VCaP (cell line): ENCODE data around the gene MLLT10.

Source experiments
- H3K27ac ChIP-seq: fragments of 450-650 bp; 2 replicates; pipeline ENCODE4 v1.5.1; 2017
- CTCF ChIP-seq: fragments of 450-650 bp; conservative IDR thresholded peaks from 2 replicates; pipeline ENCODE4 v1.5.1; 2017; ENCODE audit warnings: mild to moderate bottlenecking, moderate library complexity

The MLLT10 gene

GRCh38 chr10:21519397-21519933 lies 14.6 kb upstream of the MLLT10 start:
- TF ChIP-seq CTCF, result no peak
- H3K27ac ChIP-seq, result peak overlapping the region; percentile 82; the same call in 1 of the 2 replicates

GRCh38 chr10:21519941-21520436 lies 14.0 kb upstream of the MLLT10 start:
- no peak overlapping the region for H3K27ac ChIP-seq
- no peak for TF ChIP-seq CTCF

DNA sequence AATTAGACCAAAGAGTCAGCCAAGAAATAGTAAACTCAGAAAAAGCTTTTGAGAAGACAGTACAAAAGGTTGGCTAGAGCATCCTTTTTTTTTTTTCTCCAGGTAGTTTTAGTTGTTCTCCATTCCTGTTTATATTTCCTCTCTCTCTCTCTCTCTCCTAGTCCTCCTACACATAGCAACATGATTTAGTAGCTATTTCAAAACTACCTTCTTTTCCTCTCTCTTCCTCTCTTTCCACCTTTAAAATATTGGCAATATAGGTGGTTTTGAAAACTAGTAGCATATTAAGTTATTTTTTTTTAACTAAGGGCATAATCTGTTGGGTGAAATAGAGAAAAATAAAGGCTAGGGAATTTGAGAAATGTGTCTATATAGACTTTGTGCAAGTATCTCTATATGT lies 13.5 kb upstream of the MLLT10 start:
- no peak overlapping the region for H3K27ac ChIP-seq
- no peak for TF ChIP-seq CTCF

GRCh38 chr10:21520949-21521348 lies 13.1 kb upstream of the MLLT10 start:
- H3K27ac ChIP-seq, result no peak overlapping the region
- no peak for TF ChIP-seq CTCF

- no peak overlapping the region for H3K27ac ChIP-seq
Observed at GRCh38 chr10:21521751-21522533, 12.1 kb upstream of the MLLT10 start.

DNA sequence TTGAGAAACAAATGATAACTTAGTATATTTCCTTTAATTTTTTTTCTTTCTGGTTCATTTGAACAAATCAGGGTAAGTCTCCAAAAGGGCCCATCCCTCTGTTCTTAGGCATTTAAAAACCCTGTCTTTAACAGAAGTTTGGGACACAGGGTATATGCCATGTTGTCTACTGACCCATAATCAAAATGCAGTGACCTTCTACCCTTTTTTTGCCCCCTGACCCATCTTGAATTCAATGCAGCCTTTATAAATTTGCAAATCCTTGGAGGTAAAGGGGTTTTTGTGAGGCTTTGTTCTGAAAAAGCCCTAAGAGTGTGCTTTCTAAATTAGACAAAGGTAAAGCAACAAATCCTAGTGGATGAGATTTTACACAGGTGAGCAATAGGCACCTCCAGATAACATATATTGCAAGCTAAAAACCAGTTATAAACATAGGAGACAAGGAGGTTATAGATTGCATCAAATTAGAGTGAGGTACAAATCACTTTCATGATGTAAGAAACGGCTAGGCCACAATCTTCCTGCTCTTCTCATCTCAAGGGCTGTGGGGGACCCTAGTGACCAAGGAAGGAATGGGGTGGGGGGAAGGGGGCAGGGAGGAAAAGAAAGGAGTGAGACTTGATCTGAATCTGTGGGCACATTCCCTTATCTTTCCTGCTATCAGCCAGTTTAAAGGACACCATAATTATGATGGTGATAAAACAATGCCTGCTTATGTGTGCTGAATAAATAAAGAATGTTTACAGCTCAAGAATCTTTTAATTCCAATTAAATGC lies 11.2 kb upstream of the MLLT10 start:
- H3K27ac ChIP-seq, result peak overlapping the region; percentile 62
- no peak for TF ChIP-seq CTCF

More at GRCh38 chr10:21521751-21522533, 12.1 kb upstream of the MLLT10 start:
- no peak for TF ChIP-seq CTCF

GRCh38 chr10:21523557-21524008 lies 10.4 kb upstream of the MLLT10 start:
- H3K27ac ChIP-seq, result peak overlapping the region; percentile 62
- no peak for TF ChIP-seq CTCF
